H9 (cell line): ENCODE data around the gene LIMS1. TPM values are rescaled to one million over a fixed set of nuclear protein-coding genes. Genes with fewer than 3 reads are reported as not detected.
"Not testable (repeated sequence)": the region's sequence is repeated elsewhere in the genome, so short reads cannot be mapped to it uniquely, and the experiment has no call there.

Source experiments
- DNase-seq: peaks from one replicate; pipeline ENCODE4 v3.0.0-alpha.2; 2017
- H2AFZ ChIP-seq: one replicate; pipeline ENCODE4 v1.6.1; 2013; ENCODE audit warnings: mild to moderate bottlenecking, low read length, control low read depth, moderate library complexity
- H2AK5ac ChIP-seq: 2 replicates; pipeline ENCODE4 v1.6.1; 2013; ENCODE audit warnings: low read length, control low read depth, mixed read lengths; ENCODE audit not compliant: insufficient read length
- H2BK120ac ChIP-seq: one replicate; pipeline ENCODE4 v1.6.1; 2013; ENCODE audit warnings: low read depth, mild to moderate bottlenecking, low read length, control low read depth, inconsistent platforms; ENCODE audit not compliant: poor library complexity, severe bottlenecking
- H2BK12ac ChIP-seq: 2 replicates; pipeline ENCODE4 v1.6.1; 2013; ENCODE audit warnings: low read length, control low read depth, mixed read lengths, low read depth; ENCODE audit not compliant: insufficient read length
- H2BK15ac ChIP-seq: 2 replicates; pipeline ENCODE4 v1.6.1; 2013; ENCODE audit warnings: low read depth, low read length, control low read depth
- H2BK20ac ChIP-seq: one replicate; pipeline ENCODE4 v1.6.1; 2013; ENCODE audit warnings: low read depth, mild to moderate bottlenecking, low read length, control low read depth, inconsistent platforms; ENCODE audit not compliant: poor library complexity, severe bottlenecking
- H2BK5ac ChIP-seq: 2 replicates; pipeline ENCODE4 v1.6.1; 2013; ENCODE audit warnings: low read length, control low read depth, mixed read lengths; ENCODE audit not compliant: insufficient read length
- H3K14ac ChIP-seq: 2 replicates; pipeline ENCODE4 v1.6.1; 2013; ENCODE audit warnings: low read length, control low read depth; ENCODE audit not compliant: insufficient read depth
- H3K18ac ChIP-seq: 2 replicates; pipeline ENCODE4 v1.6.1; 2013; ENCODE audit warnings: low read depth, mild to moderate bottlenecking, mixed read lengths, low read length, control low read depth; ENCODE audit not compliant: insufficient read length
- H3K23ac ChIP-seq: 2 replicates; pipeline ENCODE4 v1.6.1; 2013; ENCODE audit warnings: low read length, control low read depth, mixed read lengths, low read depth; ENCODE audit not compliant: insufficient read length
- H3K23me2 ChIP-seq: 2 replicates; pipeline ENCODE4 v1.6.1; 2013; ENCODE audit warnings: low read depth, mild to moderate bottlenecking, mixed read lengths, low read length, control low read depth; ENCODE audit not compliant: insufficient read length, poor library complexity, severe bottlenecking
- H3K27ac ChIP-seq: 2 replicates; pipeline ENCODE4 v1.5.1; 2013; ENCODE audit warnings: low read length, control low read depth, mixed read lengths, low read depth; ENCODE audit not compliant: insufficient read length
- H3K27me3 ChIP-seq: 2 replicates; pipeline ENCODE4 v1.6.1; 2013; ENCODE audit warnings: low read length, control low read depth, inconsistent platforms; ENCODE audit not compliant: insufficient read depth
- H3K4ac ChIP-seq: 2 replicates; pipeline ENCODE4 v1.6.1; 2013; ENCODE audit warnings: low read depth, mild to moderate bottlenecking, control low read depth, inconsistent platforms, low read length, moderate library complexity
- H3K4me1 ChIP-seq: 2 replicates; pipeline ENCODE4 v1.6.1; 2013; ENCODE audit warnings: low read length, control low read depth, inconsistent platforms; ENCODE audit not compliant: insufficient read depth
- H3K4me2 ChIP-seq: 2 replicates; pipeline ENCODE4 v1.6.1; 2013; ENCODE audit warnings: low read length, control low read depth, mixed read lengths; ENCODE audit not compliant: insufficient read length, insufficient read depth
- H3K56ac ChIP-seq: 2 replicates; pipeline ENCODE4 v1.6.1; 2013; ENCODE audit warnings: low read depth, mild to moderate bottlenecking, mixed read lengths, low read length, control low read depth; ENCODE audit not compliant: insufficient read length
- H3K79me1 ChIP-seq: 2 replicates; pipeline ENCODE4 v1.6.1; 2013; ENCODE audit warnings: low read depth, mild to moderate bottlenecking, moderate library complexity, low read length, control low read depth, inconsistent platforms; ENCODE audit not compliant: insufficient read depth, poor library complexity, severe bottlenecking
- H3K79me2 ChIP-seq: 2 replicates; pipeline ENCODE4 v1.6.1; 2013; ENCODE audit warnings: low read length, control low read depth, inconsistent platforms; ENCODE audit not compliant: insufficient read depth
- H3K9ac ChIP-seq: 2 replicates; pipeline ENCODE4 v1.6.1; 2013; ENCODE audit warnings: low read length, control low read depth, mixed read lengths; ENCODE audit not compliant: insufficient read length; ENCODE audit errors: extremely low read depth
- H3K9me3 ChIP-seq: one replicate; pipeline ENCODE4 v1.6.1; 2013; ENCODE audit warnings: low read depth, low read length, inconsistent platforms; ENCODE audit not compliant: control insufficient read depth
- H3T11ph ChIP-seq: one replicate; pipeline ENCODE4 v1.6.1; 2013; ENCODE audit warnings: mild to moderate bottlenecking, low read length, control low read depth, inconsistent platforms
- H4K20me1 ChIP-seq: one replicate; pipeline ENCODE4 v1.6.1; 2013; ENCODE audit not compliant: control insufficient read depth, insufficient read length, insufficient read depth
- H4K5ac ChIP-seq: 2 replicates; pipeline ENCODE4 v1.6.1; 2013; ENCODE audit warnings: low read depth, mild to moderate bottlenecking, mixed read lengths, low read length, control low read depth; ENCODE audit not compliant: insufficient read length
- H4K8ac ChIP-seq: replicated peaks from 2 replicates; pipeline ENCODE4 v1.6.1; 2013; ENCODE audit warnings: low read length, control low read depth, mixed read lengths, low read depth; ENCODE audit not compliant: insufficient read length
- H4K91ac ChIP-seq: 2 replicates; pipeline ENCODE4 v1.6.1; 2013; ENCODE audit warnings: low read depth, mild to moderate bottlenecking, moderate library complexity, mixed read lengths, low read length, control low read depth; ENCODE audit not compliant: insufficient read length
- H3K27ac Mint-ChIP-seq, 3 experiments: 2 replicates in 2 of 3; 3 replicates in 1 of 3; pipeline ENCODE4 v1.8.0; 2020 to 2021; ENCODE audit warnings: mixed read lengths in 3 of 3, mild to moderate bottlenecking in 1 of 3, moderate library complexity in 1 of 3
- H3K27me3 Mint-ChIP-seq: 2 replicates; pipeline ENCODE4 v1.8.0; 2021; ENCODE audit warnings: low read depth, mild to moderate bottlenecking, moderate library complexity, mixed read lengths
- H3K36me3 Mint-ChIP-seq, 3 experiments: 2 replicates in 2 of 3; 3 replicates in 1 of 3; pipeline ENCODE4 v1.8.0; 2020 to 2021; ENCODE audit warnings: low read depth in 3 of 3, mixed read lengths in 3 of 3; ENCODE audit not compliant: insufficient read depth in 1 of 3
- H3K4me1 Mint-ChIP-seq, 2 experiments: 2 replicates each; pipeline ENCODE4 v1.8.0; 2020; ENCODE audit warnings: mixed read lengths in 2 of 2
- H3K4me3 Mint-ChIP-seq, 2 experiments: 2 replicates in 1 of 2; 3 replicates in 1 of 2; pipeline ENCODE4 v1.8.0; 2020 to 2021; ENCODE audit warnings: mild to moderate bottlenecking in 2 of 2, mixed read lengths in 2 of 2, moderate library complexity in 1 of 2
- H3K9me3 Mint-ChIP-seq, 2 experiments: 2 replicates in 1 of 2; 3 replicates in 1 of 2; pipeline ENCODE4 v1.8.0; 2020; ENCODE audit warnings: mild to moderate bottlenecking in 2 of 2, mixed read lengths in 2 of 2, moderate library complexity in 1 of 2
- WGBS: extraction: QIAGEN DNeasy Blood & Tissue Kit; methylation state at CpG from one replicate; pipeline ENCODE4 v1.1.7; 2013; ENCODE audit warnings: missing lambda C conversion rate, low lambda C conversion rate, mixed read lengths; ENCODE audit not compliant: insufficient read length; ENCODE audit errors: extremely low coverage; 5-methylcytosine and 5-hydroxymethylcytosine counted together
- total RNA-seq: library from RNA; stranded (reverse); gene quantifications from 2 replicates; pipeline ENCODE4 v1.2.1, GENCODE V29; 2021

The LIMS1 gene
- total RNA-seq, 1 experiment from 2014 or later = 37.7 TPM

DNA sequence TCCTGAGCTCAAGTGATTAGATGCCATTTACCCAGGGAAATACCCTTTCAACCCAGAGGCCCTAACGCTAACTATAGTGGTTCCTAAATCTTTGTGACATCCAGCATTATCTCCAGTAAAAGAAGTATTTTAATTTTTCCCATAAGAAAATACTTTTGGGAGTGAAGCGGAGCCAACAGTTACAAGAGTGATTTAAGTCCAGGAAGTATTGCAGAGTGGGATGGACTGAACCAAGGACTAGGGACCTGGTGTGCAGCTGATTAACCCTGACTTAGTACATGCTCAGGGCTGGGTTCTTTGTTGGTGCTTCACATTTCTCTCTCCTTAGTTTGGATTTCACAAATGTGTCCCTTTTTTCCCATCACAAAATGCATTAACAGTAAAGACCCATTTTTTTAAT, 129.1 kb downstream of the LIMS1 start:
- H2AFZ ChIP-seq, H3K79me1 ChIP-seq, H4K5ac ChIP-seq, DNase-seq, H3K27ac Mint-ChIP-seq, H3K27ac ChIP-seq, H3K23ac ChIP-seq, H2BK20ac ChIP-seq, H2AK5ac ChIP-seq, H2BK15ac ChIP-seq, H3K27me3 Mint-ChIP-seq, H3K4me2 ChIP-seq, H3K36me3 Mint-ChIP-seq, H3K9me3 ChIP-seq, H3K18ac ChIP-seq, H4K91ac ChIP-seq, H3K4me3 Mint-ChIP-seq, H2BK120ac ChIP-seq, H4K8ac ChIP-seq, H3K79me2 ChIP-seq, H2BK12ac ChIP-seq, H3K4ac ChIP-seq, H3K9ac ChIP-seq, H3T11ph ChIP-seq, H3K14ac ChIP-seq, H4K20me1 ChIP-seq, H3K4me1 ChIP-seq, H3K27me3 ChIP-seq, H3K9me3 Mint-ChIP-seq, H3K23me2 ChIP-seq, H2BK5ac ChIP-seq, H3K56ac ChIP-seq: not testable (repeated sequence)
- peaks cover 10 to 11% of the 10 kb centered on the region in 2 experiments for H3K4me1 Mint-ChIP-seq
- WGBS = no CpG with 5 or more reads among the region's 2 CpGs

DNA sequence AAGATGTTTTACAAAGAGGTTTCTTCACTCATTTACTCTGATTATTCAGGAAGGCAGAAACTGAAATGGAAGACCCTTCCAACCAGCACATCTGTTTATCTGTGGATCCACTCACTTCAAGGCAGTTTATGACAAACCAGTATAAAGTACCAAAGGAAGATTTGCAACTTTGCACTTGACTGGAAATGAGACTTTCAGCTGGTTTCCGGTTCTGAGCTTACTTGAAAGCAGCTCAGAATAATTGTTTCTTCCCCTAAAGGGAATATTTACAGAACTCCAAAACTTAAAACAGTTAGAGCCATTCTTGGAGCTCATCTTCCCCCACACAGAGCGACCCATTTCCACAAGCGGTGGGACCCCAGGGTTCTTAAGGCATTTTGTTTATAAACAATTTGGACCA, 129.8 kb downstream of the LIMS1 start:
- H3K18ac ChIP-seq, H2BK20ac ChIP-seq, H4K20me1 ChIP-seq, H3K4ac ChIP-seq, H3K27me3 ChIP-seq, H2BK5ac ChIP-seq, H3K36me3 Mint-ChIP-seq, H3K14ac ChIP-seq, H3K27ac ChIP-seq, H2AK5ac ChIP-seq, H3K4me2 ChIP-seq, H4K5ac ChIP-seq, H4K8ac ChIP-seq, H3K9me3 ChIP-seq, H3K23me2 ChIP-seq, DNase-seq, H3K56ac ChIP-seq, H3K9me3 Mint-ChIP-seq, H3K4me1 ChIP-seq, H2BK15ac ChIP-seq, H3K79me2 ChIP-seq, H3K27me3 Mint-ChIP-seq, H4K91ac ChIP-seq, H2BK120ac ChIP-seq, H2AFZ ChIP-seq, H3K9ac ChIP-seq, H3K27ac Mint-ChIP-seq, H3K79me1 ChIP-seq, H2BK12ac ChIP-seq, H3K23ac ChIP-seq, H3K4me3 Mint-ChIP-seq, H3T11ph ChIP-seq: not testable (repeated sequence)
- WGBS = no CpG with 5 or more reads among the region's 3 CpGs
- peaks cover 10 to 11% of the 10 kb centered on the region in 2 experiments for H3K4me1 Mint-ChIP-seq
